HG02970 (cell line): Measurements from ENCODE around the gene MFN2.
"Not testable (repeated sequence)": the region's sequence is repeated elsewhere in the genome, so short reads cannot be mapped to it uniquely, and the experiment has no call there.

Experiments used
- ATAC-seq: cut with Tn5 transposase; IDR thresholded peaks from one replicate; pipeline ENCODE4 v1.9.1; 2021; ENCODE audit warnings: mild to moderate bottlenecking, moderate library complexity, moderate number of reproducible peaks; ENCODE audit not compliant: unreplicated experiment, low FRiP score

The MFN2 gene

GRCh38 chr1:12040457-12041051, 60.3 kb downstream of the MFN2 start:
- peak; percentile 52 for ATAC-seq

DNA sequence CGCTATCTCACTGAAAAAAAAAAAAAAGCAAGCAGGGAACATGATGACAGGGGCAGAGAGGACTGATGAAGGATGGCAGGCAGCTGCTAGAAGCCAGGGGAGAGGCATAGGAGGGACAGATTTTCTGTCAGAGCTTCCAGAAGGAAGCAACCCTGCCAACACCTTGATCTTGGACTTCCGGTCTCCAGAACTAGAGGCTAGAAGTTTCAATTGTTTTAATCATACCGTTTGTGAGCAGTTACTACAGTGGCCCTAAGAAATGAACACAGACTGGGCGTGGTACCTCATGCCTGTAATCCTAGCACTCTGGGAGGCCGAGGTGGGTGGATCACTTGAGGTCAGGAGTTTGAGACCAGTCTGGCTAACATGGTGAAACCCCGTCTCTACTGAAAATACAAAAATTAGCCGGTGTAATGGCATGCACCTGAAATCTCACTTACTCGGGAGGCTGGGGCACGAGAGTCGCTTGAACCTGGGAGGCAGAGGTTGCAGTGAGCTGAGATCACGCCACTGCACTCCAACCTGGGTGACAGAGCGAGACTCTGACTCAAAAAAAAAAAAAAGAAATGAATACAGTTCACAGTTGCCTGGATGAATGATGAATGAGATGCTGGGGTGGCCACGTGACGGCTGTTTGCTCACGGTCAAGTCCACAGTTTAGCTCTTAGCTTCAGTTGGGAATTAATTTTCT, 64.1 kb downstream of the MFN2 start:
- not testable (repeated sequence) for ATAC-seq

DNA sequence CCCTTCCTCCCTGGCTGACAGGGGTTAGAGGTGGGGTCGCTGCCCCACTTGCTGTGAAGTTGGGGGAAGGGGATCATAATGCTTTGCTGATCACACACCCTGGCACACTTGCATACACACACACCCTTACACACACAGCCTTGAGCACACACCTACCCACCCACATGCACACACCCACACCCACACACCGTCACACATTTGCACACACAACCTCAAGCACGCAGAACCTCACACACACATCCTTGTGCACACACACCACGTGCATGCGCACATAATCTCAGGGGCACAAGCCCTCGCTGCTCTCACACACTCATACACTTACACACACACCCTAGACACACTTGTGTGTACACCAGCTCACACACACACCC, 66.5 kb downstream of the MFN2 start:
- no peak for ATAC-seq

- ATAC-seq: peak; percentile 34
Observed at GRCh38 chr1:12047120-12047876, 67.1 kb downstream of the MFN2 start.

DNA sequence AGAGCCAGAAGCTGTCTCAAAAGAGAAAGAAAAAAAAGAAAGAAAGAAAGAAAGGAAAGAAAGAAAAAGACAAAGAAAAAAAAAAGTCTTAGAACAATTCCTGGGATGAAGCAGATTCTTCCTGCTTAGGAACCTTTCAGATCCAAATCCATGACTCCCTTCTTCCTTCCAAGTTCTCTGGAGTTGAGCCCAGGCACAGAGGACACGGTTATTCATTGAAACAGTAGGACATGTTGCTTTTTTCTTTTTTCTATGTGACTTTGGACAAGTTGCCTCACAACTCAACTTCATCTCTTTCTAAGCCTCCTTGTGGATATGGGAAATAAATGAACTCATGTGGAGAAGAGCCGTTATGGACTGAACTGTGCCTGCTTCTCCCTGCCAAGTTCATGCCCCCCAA, 68.1 kb downstream of the MFN2 start:
- no peak for ATAC-seq

DNA sequence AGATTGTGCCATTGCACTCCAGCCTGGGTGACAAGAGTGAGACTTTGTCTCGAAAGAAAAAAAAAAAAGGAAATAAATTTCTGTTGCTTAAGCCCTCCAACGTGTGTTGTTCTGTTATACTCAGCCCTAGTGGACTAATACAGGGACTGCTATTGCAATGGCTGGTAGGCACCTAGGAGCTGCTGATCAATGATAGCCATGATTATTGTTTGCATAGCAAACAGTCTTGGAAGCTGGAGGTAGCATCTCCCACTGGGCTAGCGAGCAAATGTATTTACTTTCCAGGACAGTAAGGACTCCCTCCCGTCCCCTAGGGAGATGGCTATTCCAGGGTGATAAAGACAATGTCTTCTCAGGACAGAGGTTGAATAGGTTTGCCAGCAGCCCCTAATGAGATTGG, 69.4 kb downstream of the MFN2 start:
- no peak for ATAC-seq

- no peak for ATAC-seq
Observed at GRCh38 chr1:12051361-12051760, 71.1 kb downstream of the MFN2 start.

DNA sequence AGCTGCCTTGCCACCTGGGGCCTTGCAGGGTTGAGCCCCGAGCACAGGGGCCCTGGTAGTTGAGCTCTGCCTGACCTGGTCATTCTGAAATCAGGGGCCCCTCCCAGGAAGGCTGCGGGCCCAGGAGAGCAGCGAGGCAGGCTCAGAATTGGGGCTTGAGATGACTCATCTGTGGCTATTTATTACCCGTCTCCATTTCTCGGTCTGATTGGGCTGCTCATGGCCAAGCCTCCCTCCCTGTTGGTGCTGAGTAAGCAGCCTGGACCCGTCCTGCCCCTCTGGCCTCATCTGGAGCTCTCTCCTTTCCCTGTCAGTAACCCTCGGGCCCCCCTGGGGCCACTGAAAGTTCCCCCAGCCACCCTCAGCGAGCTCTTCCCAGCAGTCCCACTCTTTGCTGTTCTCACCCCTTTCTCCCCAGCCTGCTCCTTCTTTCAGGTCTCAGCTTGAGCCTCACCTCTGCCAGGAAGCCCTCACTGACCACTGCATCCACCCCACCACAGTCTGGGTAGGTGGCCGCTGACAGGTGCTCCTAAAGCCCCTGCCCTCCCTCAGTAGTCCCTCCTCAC, 71.8 kb downstream of the MFN2 start:
- peak; percentile 54 for ATAC-seq

GRCh38 chr1:12052997-12053686, 72.9 kb downstream of the MFN2 start:
- ATAC-seq: no peak

- no peak for ATAC-seq
Observed at GRCh38 chr1:12053752-12054548, 73.7 kb downstream of the MFN2 start.

DNA sequence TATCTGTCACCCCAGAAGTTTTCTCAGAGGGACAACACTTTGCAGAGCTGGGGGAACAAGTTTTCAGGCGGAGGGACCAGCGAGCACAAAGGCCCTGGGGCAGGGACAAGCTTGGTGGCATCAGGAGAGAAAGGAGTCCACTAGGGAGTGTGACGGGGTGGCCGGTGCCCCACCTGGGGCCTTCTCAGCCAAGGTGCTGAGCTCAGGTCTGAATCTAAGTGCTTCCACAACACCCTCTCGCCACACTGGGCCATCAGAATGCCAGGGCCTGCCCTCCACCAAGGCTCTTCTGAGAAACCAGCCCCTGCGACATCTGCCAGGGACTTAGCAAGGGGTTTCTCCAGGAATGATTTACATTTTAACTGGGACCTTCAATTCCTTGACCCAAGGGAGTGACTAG, 75.0 kb downstream of the MFN2 start:
- ATAC-seq: no peak

DNA sequence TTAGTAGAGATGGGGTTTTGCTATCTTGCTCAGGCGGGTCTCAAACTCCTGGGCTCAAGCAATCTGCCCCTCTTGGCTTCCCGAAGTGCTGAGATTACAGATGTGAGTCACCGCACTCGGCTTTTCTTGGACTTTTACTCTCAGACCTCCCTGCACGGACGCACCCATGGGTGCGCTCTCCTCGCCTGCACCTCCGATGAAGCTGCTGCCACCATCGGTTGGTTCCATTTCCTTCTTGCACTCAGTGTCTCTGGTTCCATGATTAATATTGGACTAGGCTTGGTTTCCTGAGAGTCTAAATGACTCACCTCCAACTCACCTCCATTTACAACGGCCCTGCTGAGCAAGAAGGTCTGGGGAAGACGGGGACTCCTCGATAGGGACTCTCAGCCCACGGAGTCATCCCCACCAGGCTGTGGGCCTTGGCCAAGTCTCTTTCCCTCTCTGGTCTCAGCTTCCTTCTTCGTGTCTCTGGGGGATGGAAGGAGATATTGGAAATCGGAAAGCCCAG, 76.1 kb downstream of the MFN2 start:
- ATAC-seq: no peak

DNA sequence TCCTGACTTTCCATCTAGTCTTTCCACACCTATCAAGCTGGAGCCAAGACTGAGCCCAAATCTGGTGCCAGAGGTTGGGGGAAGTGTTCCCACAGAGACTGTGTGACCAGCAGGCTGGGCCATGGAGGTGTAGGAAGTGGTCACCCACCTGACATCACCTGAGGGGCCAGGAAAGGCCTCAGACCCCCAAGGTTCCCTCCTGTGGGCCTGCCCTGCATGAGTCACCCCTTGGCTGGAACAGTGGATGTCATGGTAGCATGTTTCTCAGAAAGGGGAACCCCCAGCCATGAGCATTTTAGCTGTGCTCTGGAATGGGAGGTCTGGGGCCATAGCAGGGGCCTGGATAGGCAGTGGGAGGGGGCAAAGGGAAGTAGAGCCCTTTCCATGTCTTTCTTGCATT, 77.1 kb downstream of the MFN2 start:
- ATAC-seq: no peak

GRCh38 chr1:12057940-12058687, 77.9 kb downstream of the MFN2 start:
- no peak for ATAC-seq

- no peak for ATAC-seq
Observed at GRCh38 chr1:12059226-12059625, 79.0 kb downstream of the MFN2 start.

- no peak for ATAC-seq
Observed at GRCh38 chr1:12059722-12060464, 79.6 kb downstream of the MFN2 start.

GRCh38 chr1:12060500-12060899, 80.3 kb downstream of the MFN2 start:
- ATAC-seq: no peak
